ENCODE results near the gene TRIM45. TPM values are rescaled to one million over a fixed set of nuclear protein-coding genes. Genes with fewer than 3 reads are reported as not detected.
A peak's percentile ranks its signal among the peaks of the same experiment; 100 is the strongest.

TRIM45 gene
- total RNA-seq, 1 experiment from 2014 or later = 3.2 TPM

- Histone ChIP-seq H3K4me1 (ENCODE audit: insufficient read depth, low read length, poor library complexity, severe bottlenecking) (no peaks in the 10 kb centered on the region), H3K36me3 (ENCODE audit: insufficient read depth, low read length, poor library complexity, severe bottlenecking) (no peaks in the 10 kb centered on the region), H3K9me3 (ENCODE audit: low read depth, low read length, poor library complexity, severe bottlenecking) (no peaks in the 10 kb centered on the region), H3K27me3 (replicated peaks; ENCODE audit: insufficient read depth, low read depth, low read length, poor library complexity) (peaks cover 8% of the 10 kb centered on the region), H3K27ac (ENCODE audit: low read depth, low read length, poor library complexity, severe bottlenecking) (no peak overlapping the region), H3K4me3 (ENCODE audit: low read depth, low read length, poor library complexity, severe bottlenecking) (no peak overlapping the region)
- CTCF ChIA-PET = no interaction called here
- TF ChIP-seq, protein P1, sequence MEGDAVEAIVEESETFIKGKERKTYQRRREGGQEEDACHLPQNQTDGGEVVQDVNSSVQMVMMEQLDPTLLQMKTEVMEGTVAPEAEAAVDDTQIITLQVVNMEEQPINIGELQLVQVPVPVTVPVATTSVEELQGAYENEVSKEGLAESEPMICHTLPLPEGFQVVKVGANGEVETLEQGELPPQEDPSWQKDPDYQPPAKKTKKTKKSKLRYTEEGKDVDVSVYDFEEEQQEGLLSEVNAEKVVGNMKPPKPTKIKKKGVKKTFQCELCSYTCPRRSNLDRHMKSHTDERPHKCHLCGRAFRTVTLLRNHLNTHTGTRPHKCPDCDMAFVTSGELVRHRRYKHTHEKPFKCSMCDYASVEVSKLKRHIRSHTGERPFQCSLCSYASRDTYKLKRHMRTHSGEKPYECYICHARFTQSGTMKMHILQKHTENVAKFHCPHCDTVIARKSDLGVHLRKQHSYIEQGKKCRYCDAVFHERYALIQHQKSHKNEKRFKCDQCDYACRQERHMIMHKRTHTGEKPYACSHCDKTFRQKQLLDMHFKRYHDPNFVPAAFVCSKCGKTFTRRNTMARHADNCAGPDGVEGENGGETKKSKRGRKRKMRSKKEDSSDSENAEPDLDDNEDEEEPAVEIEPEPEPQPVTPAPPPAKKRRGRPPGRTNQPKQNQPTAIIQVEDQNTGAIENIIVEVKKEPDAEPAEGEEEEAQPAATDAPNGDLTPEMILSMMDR (conservative IDR thresholded peaks at IDR 0.05; ENCODE audit: low read depth, low read length) = no peak
- TF ChIP-seq EZH2 (IDR thresholded peaks at IDR 0.05; ENCODE audit: borderline replicate concordance, low read depth, low read length, poor library complexity, severe bottlenecking) = no peak
- POLR2A ChIA-PET (ENCODE audit: low non-redundant PET) = no interaction called here
- intact Hi-C loops (cut with micrococcal nuclease; ENCODE audit: unreplicated experiment) = loop anchor here (5.0 kb wide), 1 partner anchor 57 kb away; no protein-coding TSS in a partner anchor
- DNase-seq (ENCODE audit: low spot score) = no peak
- BruUV-seq (replicated peaks) = no TSS peak
Observed at GRCh38 chr1:117124661-117125060, 3.1 kb upstream of the TRIM45 start.

DNA sequence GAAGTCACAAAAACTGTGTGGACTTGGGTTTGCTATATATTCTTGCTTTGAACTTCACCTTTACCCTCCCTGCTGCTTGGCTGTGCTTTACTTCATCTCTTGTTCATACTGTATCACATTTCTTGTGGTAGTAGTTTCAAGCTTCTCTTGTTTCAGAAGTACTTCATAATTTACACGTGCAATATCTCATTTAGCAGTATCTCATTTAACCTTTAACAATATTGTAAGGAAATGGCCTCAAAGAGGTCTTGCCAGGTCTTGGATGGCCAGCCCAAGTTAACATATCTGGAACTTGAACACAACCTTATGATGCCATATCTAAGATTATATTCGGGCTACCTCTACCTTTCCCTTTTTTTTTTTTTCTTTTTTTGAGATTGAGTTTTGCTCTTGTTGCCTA lies 1.7 kb upstream of the TRIM45 start:
- H3K4me3 ChIP-seq (ENCODE audit: low read depth, low read length, poor library complexity, severe bottlenecking) = no peak overlapping the region
- CTCF ChIA-PET = no interaction called here

GRCh38 chr1:117122330-117123025 lies 929 bp upstream of the TRIM45 start:
- intact Hi-C loops (cut with micrococcal nuclease; ENCODE audit: unreplicated experiment) = loop anchor here (1.0 to 5.0 kb wide), 2 partner anchors 55 to 162 kb away; no protein-coding TSS in a partner anchor
- no peaks in the 10 kb centered on the region for H3K36me3 ChIP-seq (ENCODE audit: insufficient read depth, low read length, poor library complexity, severe bottlenecking)
- H3K4me1 ChIP-seq (ENCODE audit: insufficient read depth, low read length, poor library complexity, severe bottlenecking) = no peaks in the 10 kb centered on the region
- ChIA-PET POLR2A (ENCODE audit: low non-redundant PET) (interaction anchor here (0.6 kb wide), 1 partner anchor 359 kb away, joined by 3 read pairs; no protein-coding TSS in a partner anchor), CTCF (interaction anchor here (0.5 to 1.3 kb wide), 2 partner anchors 66 to 162 kb away, joined by 5 to 13 read pairs; no protein-coding TSS in a partner anchor)
- no peak overlapping the region for H3K27ac ChIP-seq (ENCODE audit: low read depth, low read length, poor library complexity, severe bottlenecking)
- no peaks in the 10 kb centered on the region for H3K9me3 ChIP-seq (ENCODE audit: low read depth, low read length, poor library complexity, severe bottlenecking)
- H3K27me3 ChIP-seq (replicated peaks; ENCODE audit: insufficient read depth, low read depth, low read length, poor library complexity) = peaks cover 8% of the 10 kb centered on the region
- BruUV-seq (replicated peaks) = no TSS peak
- H3K4me3 ChIP-seq (ENCODE audit: low read depth, low read length, poor library complexity, severe bottlenecking) = peak overlapping the region; percentile 59
- TF ChIP-seq, protein P1 (conservative IDR thresholded peaks at IDR 0.05; ENCODE audit: low read depth, low read length) = no peak
- no peak for TF ChIP-seq EZH2 (IDR thresholded peaks at IDR 0.05; ENCODE audit: borderline replicate concordance, low read depth, low read length, poor library complexity, severe bottlenecking)
- DNase-seq (ENCODE audit: low spot score) = no peak

More for the DNA sequence above, 1.7 kb upstream of the TRIM45 start:
- TF ChIP-seq, protein P1 (conservative IDR thresholded peaks at IDR 0.05; ENCODE audit: low read depth, low read length) = no peak
- TF ChIP-seq EZH2 (IDR thresholded peaks at IDR 0.05; ENCODE audit: borderline replicate concordance, low read depth, low read length, poor library complexity, severe bottlenecking) = no peak
- DNase-seq (ENCODE audit: low spot score) = no peak
- Histone ChIP-seq H3K27me3 (replicated peaks; ENCODE audit: insufficient read depth, low read depth, low read length, poor library complexity) (peaks cover 8% of the 10 kb centered on the region), H3K36me3 (ENCODE audit: insufficient read depth, low read length, poor library complexity, severe bottlenecking) (no peaks in the 10 kb centered on the region), H3K4me1 (ENCODE audit: insufficient read depth, low read length, poor library complexity, severe bottlenecking) (no peaks in the 10 kb centered on the region), H3K27ac (ENCODE audit: low read depth, low read length, poor library complexity, severe bottlenecking) (no peak overlapping the region), H3K9me3 (ENCODE audit: low read depth, low read length, poor library complexity, severe bottlenecking) (no peaks in the 10 kb centered on the region)
- intact Hi-C loops (cut with micrococcal nuclease; ENCODE audit: unreplicated experiment) = loop anchor here (5.0 kb wide), 1 partner anchor 56 kb away; no protein-coding TSS in a partner anchor
- POLR2A ChIA-PET (ENCODE audit: low non-redundant PET) = interaction anchor here (0.6 kb wide), 1 partner anchor 360 kb away, joined by 3 read pairs; no protein-coding TSS in a partner anchor
- no TSS peak for BruUV-seq (replicated peaks)
